Myocyte (in vitro differentiated cells): ENCODE measurements around the gene KCNJ18. TPM values are rescaled to one million over a fixed set of nuclear protein-coding genes. Genes with fewer than 3 reads are reported as not detected.
"Not testable (repeated sequence)": the region's sequence is repeated elsewhere in the genome, so short reads cannot be mapped to it uniquely, and the experiment has no call there.

Experiments used
- DNase-seq: peaks from one replicate; pipeline ENCODE4 v3.0.0-alpha.2; 2012; ENCODE audit warnings: low read depth
- total RNA-seq: library from RNA; depleted of rRNA; stranded (reverse); fragments of >200 nt; gene quantifications from 2 replicates; pipeline ENCODE4 v1.2.3, GENCODE V29; 2014

KCNJ18 gene
- total RNA-seq, 1 donor from 2014 or later, result not detected

- not testable (repeated sequence) for DNase-seq
Observed at GRCh38 chr17:21702029-21702428, 9.7 kb downstream of the KCNJ18 start.

GRCh38 chr17:21702521-21702920, 10.2 kb downstream of the KCNJ18 start:
- not testable (repeated sequence) for DNase-seq

- DNase-seq, result not testable (repeated sequence)
Observed at GRCh38 chr17:21702940-21703640, 10.8 kb downstream of the KCNJ18 start.

- DNase-seq, result not testable (repeated sequence)
Observed at GRCh38 chr17:21703891-21704872, 11.9 kb downstream of the KCNJ18 start.

GRCh38 chr17:21705021-21705601, 12.8 kb downstream of the KCNJ18 start:
- DNase-seq, result no peak

GRCh38 chr17:21705746-21706145, 13.4 kb downstream of the KCNJ18 start:
- not testable (repeated sequence) for DNase-seq

GRCh38 chr17:21706546-21706945, 14.2 kb downstream of the KCNJ18 start:
- DNase-seq, result not testable (repeated sequence)

GRCh38 chr17:21707131-21707530, 14.8 kb downstream of the KCNJ18 start:
- not testable (repeated sequence) for DNase-seq

GRCh38 chr17:21707711-21708611, 15.6 kb downstream of the KCNJ18 start:
- DNase-seq, result not testable (repeated sequence)

- DNase-seq, result not testable (repeated sequence)
Observed at GRCh38 chr17:21708612-21709535, 16.6 kb downstream of the KCNJ18 start.

- not testable (repeated sequence) for DNase-seq
Observed at GRCh38 chr17:21709994-21710393, 17.7 kb downstream of the KCNJ18 start.

- DNase-seq, result not testable (repeated sequence)
Observed at GRCh38 chr17:21710486-21710885, 18.2 kb downstream of the KCNJ18 start.

- DNase-seq, result no peak
Observed at GRCh38 chr17:21711182-21711581, 18.9 kb downstream of the KCNJ18 start.

- DNase-seq, result not testable (repeated sequence)
Observed at GRCh38 chr17:21713020-21713419, 20.7 kb downstream of the KCNJ18 start.

GRCh38 chr17:21713631-21714030, 21.3 kb downstream of the KCNJ18 start:
- DNase-seq, result not testable (repeated sequence)

GRCh38 chr17:21714676-21715075, 22.4 kb downstream of the KCNJ18 start:
- not testable (repeated sequence) for DNase-seq

- not testable (repeated sequence) for DNase-seq
Observed at GRCh38 chr17:21715877-21716276, 23.6 kb downstream of the KCNJ18 start.

GRCh38 chr17:21718971-21719370, 26.6 kb downstream of the KCNJ18 start:
- not testable (repeated sequence) for DNase-seq

GRCh38 chr17:21719511-21720226, 27.3 kb downstream of the KCNJ18 start:
- DNase-seq, result not testable (repeated sequence)
